Fibroblast of peridontal ligament (primary cell): ENCODE data around the gene LSS.
A peak's percentile ranks its signal among the peaks of the same experiment; 100 is the strongest.
"Not testable (repeated sequence)": the region's sequence is repeated elsewhere in the genome, so short reads cannot be mapped to it uniquely, and the experiment has no call there.

ENCODE experiments used
- DNase-seq: peaks from one replicate; pipeline ENCODE4 v3.0.0-alpha.2; 2010; ENCODE audit errors: extremely low read depth

The LSS gene

GRCh38 chr21:46152927-46153246 is 75.7 kb downstream of the LSS start:
- DNase-seq: no peak

- no peak for DNase-seq
These were observed 76.3 kb downstream of the LSS start for GRCh38 chr21:46151989-46152926.

- no peak for DNase-seq
These were observed 77.1 kb downstream of the LSS start for GRCh38 chr21:46151261-46151988.

- DNase-seq: no peak
These were observed 78.0 kb downstream of the LSS start for GRCh38 chr21:46150491-46151121.

DNA sequence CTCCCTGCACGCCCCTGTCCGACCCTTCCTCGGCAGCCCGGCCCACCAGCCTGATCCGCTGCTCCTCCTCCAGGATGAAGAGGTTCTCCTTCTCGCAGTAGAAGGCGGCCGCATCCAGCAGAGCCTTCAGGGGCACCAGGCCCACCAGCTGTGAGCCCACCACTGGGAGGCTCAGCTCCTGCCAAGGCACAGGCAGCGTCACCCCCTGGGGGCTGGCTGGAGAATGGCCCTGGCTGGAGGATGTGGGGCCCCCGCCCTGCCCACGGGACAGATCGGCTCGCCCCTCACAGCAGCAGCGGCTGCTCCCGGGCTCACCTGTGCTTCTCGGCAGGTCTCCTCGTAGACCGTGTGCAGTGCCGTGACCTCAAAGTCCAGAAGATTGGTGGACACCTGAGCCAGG is 78.5 kb downstream of the LSS start:
- DNase-seq: no peak

DNA sequence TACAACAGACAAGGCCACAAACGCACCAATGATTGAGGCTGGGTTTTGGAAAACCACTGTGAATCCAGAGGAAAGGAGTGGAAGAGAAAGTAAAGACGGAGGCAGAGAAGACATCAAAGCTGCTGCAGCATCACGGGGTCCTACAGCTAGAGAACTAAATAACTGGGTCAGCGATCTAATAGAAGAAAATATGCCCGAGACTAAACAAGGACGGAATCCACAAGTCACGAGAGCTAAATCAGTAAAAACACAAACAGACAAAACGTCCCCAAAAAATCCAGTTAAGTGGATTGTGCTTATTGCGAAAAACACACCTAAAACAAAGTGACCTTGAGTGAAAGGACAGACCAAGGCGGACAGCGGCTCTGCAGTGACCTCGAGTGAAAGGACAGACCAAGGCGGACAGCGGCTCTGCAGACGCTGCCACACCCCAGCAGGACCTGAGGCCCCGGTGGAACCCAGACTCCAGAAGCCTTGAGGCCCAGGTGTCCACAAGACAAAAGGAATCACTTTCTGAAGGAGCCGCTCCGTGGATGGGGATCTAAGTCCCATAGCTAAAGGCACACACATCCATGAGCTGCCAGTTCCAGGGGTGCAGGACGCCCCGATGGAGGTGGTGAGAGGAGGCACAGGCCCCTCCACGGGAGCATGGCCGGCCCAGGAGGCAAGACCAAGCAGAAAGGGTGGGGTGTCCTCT is 79.2 kb downstream of the LSS start:
- DNase-seq: no peak

GRCh38 chr21:46148106-46148505 is 80.5 kb downstream of the LSS start:
- DNase-seq: no peak

DNA sequence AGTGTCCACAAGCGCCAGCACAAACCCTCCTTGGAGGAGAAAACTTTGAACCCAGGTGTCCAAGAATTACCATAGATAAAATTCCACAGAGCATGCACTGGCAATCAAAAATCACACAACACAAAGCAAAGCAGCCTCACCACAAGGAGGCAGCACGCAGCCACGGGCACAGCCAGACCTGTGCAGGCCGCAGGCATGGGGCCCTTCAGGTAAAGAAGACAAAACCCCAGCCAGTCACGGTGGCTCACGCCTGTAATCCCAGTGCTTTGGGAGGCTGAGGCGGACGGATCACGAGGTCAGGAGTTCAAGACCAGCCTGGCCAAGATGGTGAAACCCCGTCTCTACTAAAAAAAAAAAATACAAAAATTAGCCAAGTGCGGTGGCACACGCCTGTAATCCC is 81.1 kb downstream of the LSS start:
- not testable (repeated sequence) for DNase-seq

DNA sequence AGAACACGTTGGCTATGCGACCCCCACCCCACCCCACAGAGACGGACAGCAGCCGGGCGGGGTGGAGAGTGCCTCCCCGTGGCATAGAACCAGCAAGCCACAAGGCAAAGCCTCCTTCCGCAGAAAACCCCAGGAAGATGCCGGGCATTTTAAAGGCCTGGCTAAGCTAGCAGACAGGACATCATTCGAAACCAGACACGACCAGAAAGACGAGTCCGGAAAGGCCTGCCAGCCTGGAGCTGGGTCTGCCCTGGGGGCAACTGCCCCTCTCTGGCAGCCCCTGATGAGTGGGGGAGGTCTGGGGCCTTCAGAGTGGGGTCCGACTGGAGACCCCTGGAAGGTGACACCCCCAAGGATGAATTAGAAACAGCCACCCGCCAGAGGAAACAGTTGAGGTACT is 81.7 kb downstream of the LSS start:
- no peak for DNase-seq

- no peak for DNase-seq
These were observed 82.5 kb downstream of the LSS start for GRCh38 chr21:46145840-46146691.

DNA sequence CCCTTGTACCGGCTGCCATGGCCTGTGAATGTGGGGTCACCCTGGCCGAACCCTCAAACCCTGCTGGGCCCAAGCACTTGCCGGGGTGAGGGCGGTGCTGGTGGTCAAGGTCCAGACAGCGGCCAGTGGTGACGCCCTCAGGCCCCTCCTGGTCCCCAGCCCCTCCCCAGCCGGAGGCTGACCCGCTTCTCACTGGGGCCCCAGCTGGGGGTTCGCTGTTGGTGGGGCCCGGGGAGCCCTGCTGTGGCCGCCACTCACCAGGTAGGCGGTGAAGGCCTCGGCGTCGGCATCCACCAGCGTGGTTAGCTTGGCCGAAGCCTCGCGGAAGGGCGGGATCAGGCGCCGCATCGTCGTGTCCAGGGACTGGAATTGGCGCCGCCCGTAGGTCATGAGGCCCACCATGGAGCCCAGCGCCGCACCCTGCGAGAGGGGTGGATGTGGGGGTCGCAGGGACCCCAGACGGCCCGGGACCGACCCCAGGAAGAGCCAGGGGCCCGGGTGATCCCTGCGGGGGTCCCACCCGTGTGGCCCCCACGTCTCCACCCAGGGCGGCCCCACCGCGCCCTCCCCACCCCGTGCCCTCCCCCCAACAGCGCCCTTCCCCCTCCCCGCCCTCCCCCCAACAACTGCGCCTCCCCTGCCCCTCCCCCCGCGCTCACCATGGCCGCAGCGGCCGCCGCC is 83.3 kb downstream of the LSS start:
- no peak for DNase-seq

- no peak for DNase-seq
These were observed 84.0 kb downstream of the LSS start for GRCh38 chr21:46144464-46145070.

DNA sequence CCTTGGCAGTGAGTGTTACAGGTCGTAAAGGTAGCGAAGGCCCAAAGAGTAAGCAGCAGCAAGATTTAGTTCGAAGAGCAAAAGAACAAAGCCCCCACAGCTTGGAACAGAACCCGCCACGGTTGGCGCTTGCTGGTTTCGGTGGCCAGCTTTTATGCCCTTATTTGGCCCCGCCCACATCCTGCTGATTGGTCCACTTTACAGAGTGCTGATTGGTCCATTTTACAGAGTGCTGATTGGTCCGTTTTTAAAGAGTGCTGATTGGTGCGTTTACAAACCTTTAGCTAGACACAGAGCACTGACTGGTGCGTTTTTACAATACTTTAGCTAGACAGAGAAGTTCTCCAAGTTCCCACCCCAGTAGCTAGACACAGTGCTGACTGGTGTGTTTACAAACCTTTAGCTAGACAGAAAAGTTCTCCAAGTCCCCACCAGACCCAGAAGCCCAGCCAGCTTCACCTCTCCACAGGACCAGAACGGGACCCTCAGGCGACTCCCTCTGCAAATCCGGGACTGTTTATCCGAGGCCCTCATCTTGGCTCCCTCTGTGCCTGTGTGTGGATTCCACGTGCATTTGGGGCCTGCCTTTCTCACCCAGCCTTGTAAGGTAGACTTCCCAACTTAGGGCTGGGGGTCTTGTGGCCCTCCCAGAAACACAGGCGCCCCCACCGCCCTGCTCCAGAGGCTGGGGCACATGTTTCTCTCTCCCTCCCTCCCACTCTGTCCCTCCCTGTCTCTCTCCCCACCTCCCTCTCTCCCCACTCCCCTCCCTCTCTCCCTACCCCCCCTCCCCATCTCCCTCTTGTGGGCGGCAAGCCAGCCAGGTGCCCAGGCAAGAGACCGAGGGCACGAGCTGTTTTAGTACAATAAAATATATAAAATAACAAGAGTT is 85.7 kb downstream of the LSS start:
- DNase-seq: no peak

DNA sequence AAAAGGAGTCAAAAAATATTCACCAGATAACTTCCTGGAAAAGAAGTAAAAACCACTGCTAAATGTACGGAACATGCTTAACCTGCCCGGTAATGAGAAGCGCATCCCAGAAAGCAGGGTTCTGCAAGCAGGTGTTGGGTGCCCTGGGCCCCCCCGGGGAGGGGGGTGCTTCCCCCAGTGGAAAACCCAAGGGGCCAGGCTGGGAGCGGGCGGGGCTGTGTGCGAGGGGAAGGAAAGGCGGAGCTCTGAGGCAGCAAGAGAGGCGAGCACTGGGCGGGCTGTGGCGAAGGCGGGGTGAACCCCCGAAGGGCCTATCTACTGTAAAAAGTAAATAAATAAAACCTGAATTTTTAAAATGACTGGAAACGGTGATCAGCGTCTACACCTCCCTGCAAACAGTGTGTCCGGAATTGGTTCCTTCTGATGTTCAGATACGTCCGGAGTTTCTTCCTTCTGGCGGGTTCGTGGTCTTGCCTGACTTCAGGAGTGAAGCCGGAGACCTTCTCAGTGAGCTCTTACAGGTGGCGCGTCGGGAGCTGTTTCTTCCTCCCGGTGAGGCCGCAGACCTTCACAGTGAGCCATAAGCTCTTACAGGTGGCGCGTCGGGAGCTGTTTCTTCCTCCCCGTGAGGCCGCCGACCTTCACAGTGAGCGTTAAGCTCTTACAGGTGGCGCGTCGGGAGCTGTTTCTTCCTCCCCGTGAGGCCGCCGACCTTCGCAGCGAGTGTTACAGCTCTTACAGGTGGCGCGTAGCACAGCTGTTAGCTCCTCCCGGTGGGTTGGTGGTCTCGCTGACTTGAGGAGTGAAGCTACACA is 86.6 kb downstream of the LSS start:
- no peak for DNase-seq

DNA sequence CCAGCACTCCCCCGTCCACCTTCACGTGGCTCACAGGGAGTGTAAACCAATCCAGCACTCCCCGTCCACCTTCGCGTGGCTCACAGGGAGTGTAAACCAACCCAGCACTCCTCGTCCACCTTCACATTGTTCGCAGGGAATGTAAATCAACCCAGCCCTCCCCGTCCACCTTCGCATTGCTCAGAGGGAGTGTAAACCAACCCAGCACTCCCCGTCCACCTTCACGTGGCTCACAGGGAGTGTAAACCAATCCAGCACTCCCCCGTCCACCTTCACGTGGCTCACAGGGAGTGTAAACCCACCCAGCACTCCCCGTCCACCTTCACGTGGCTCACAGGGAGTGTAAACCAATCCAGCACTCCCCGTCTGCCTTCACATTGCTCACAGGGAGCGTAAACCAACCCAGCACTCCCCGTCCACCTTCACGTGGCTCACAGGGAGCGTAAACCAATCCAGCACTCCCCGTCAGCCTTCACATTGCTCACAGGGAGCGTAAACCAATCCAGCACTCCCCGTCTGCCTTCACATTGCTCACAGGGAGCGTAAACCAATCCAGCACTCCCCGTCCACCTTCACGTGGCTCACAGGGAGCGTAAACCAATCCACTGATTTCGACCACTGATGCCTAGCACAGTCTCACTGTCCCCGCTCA is 88.1 kb downstream of the LSS start:
- DNase-seq: peak; percentile 60

DNA sequence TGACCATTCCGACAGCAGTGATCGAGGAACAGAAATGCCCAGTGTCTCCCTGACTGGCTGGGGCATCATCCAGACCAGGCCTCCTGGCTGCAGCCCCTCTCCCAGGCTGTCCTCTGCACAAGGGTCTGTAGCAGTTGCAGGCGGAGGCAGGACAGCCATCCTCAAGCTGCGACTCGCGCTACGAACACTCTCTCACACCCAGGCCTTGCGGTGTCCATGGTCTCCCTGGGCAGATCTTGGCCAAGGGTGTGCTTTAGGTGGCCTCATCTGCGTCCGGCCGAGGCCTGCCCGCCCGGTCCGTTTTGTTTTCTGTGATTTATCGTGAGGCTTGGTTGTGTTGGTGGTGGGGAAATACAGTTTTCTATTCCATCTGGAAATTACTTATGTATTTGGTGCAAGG is 88.9 kb downstream of the LSS start:
- DNase-seq: no peak

- DNase-seq: no peak
These were observed 90.1 kb downstream of the LSS start for GRCh38 chr21:46138383-46138970.
